ENCODE measurements around the gene DIPK1C.

GRCh38 chr18:74478316-74478715, 21.2 kb upstream of the DIPK1C start:
- TF ChIP-seq CTCF (IDR thresholded peaks at IDR 0.05; ENCODE audit: low read depth, low read length, poor library complexity, severe bottlenecking) (no peak), EZH2phosphoT487 (IDR thresholded peaks at IDR 0.05; ENCODE audit: borderline replicate concordance, low read length) (no peak)

Measured in DOHH2 (cell line).